PC-9 (cell line): ENCODE measurements around the gene RPAP3.

Source experiments
- EZH2 ChIP-seq: fragments of 200-600 bp; sonication (generic); IDR thresholded peaks from 2 replicates; pipeline ENCODE4 v1.8.0; 2017; ENCODE audit warnings: antibody characterized with exemption, low read depth
- TF ChIP-seq, protein P1 (sequence below): fragments of 200-600 bp; sonication (generic); conservative IDR thresholded peaks from 2 replicates; pipeline ENCODE4 v1.6.1; 2017; ENCODE audit warnings: mixed run types, antibody characterized with exemption, mild to moderate bottlenecking, moderate library complexity

DNA sequence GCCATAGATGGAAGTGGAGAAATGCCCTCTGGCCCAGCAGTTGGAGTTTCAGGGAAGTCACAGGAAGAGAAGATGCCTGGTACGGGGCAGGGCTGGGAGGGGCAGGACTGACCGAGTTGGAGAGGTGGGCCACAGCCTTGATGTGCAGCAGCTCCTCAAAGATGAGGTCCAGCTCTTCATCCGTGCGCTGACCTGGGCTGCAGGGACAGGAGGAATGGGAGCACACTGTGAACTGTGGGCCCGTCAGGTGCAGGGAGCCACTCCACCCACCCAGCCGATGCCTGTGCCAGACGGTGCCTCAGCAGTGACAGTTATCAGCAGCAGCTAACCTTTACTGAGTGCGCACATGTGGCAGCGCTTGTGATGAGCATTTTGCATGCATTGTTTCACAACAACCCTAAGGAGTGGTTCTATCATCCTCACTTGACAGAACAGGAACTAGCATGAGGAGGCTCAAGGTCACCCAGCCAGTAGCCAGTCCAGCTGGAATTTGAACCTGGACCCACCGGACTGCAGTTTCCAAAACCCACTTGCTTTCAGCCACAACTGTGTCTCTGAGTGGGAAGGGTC, 44.5 kb upstream of the RPAP3 start:
- TF ChIP-seq, protein P1, sequence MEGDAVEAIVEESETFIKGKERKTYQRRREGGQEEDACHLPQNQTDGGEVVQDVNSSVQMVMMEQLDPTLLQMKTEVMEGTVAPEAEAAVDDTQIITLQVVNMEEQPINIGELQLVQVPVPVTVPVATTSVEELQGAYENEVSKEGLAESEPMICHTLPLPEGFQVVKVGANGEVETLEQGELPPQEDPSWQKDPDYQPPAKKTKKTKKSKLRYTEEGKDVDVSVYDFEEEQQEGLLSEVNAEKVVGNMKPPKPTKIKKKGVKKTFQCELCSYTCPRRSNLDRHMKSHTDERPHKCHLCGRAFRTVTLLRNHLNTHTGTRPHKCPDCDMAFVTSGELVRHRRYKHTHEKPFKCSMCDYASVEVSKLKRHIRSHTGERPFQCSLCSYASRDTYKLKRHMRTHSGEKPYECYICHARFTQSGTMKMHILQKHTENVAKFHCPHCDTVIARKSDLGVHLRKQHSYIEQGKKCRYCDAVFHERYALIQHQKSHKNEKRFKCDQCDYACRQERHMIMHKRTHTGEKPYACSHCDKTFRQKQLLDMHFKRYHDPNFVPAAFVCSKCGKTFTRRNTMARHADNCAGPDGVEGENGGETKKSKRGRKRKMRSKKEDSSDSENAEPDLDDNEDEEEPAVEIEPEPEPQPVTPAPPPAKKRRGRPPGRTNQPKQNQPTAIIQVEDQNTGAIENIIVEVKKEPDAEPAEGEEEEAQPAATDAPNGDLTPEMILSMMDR: no peak
- no peak for TF ChIP-seq EZH2
